ENCODE data around the gene OR6C74. TPM values are rescaled to one million over a fixed set of nuclear protein-coding genes. Genes with fewer than 3 reads are reported as not detected.

The OR6C74 gene
- total and polyA plus RNA-seq, 10 of the 15 experiments (the other 5 are each of a cell fraction or from before 2014, with no cell fraction given): not detected

DNA sequence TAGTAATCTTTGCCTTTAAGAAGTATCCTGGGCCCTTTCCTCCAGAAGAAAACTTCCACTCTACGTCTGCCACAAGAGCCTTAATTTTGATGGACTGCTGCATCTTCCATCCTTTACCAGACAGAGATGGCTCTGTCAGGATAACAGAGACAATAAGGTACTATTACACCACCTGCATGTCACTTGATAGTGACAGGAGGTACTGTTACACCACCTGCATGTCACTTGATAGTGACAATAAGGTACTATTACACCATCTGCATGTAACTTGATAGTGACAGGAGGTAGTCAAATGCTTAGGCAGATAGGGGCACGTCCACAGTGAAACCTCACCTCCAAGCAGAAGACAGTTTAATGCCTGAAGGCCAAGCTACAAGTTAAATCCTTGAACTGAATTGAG lies 13.9 kb downstream of the OR6C74 start:
- Histone ChIP-seq H3K4me3 (no peak overlapping the region), H2AFZ (ENCODE audit: control insufficient read depth, low read depth, low read length) (no peak overlapping the region), H3K79me2 (ENCODE audit: control insufficient read depth, insufficient read depth, low read length) (no peaks in the 10 kb centered on the region), H3K9ac (ENCODE audit: control insufficient read depth, insufficient read depth, low read length) (no peak overlapping the region), H4K20me1 (ENCODE audit: control insufficient read depth, insufficient read depth) (no peaks in the 10 kb centered on the region), H3K4me1 (ENCODE audit: control insufficient read depth, insufficient read depth, low read length) (no peaks in the 10 kb centered on the region), H3K36me3 (ENCODE audit: control insufficient read depth in 2 of 2, insufficient read depth in 2 of 2, low read length in 1 of 2) (no peaks in the 10 kb centered on the region), H3K27ac (ENCODE audit: control insufficient read depth, insufficient read depth) (no peak overlapping the region), H3K27me3 (replicated peaks in 1 of 2; ENCODE audit: control insufficient read depth in 2 of 2, insufficient read depth in 2 of 2, low read length in 1 of 2) (no peaks in the 10 kb centered on the region; a peak in 1 of 4 replicates), H3K4me2 (ENCODE audit: control insufficient read depth, insufficient read depth) (no peak overlapping the region), H3K9me3 (replicated peaks; ENCODE audit: control insufficient read depth, insufficient read depth, low read length) (no peaks in the 10 kb centered on the region)
- ChIA-PET SMC1A (ENCODE audit: uncharacterized antibody, unreplicated experiment) (no interaction called here), POLR2A (no interaction called here), CTCF (interaction anchor here (0.6 kb wide), 1 partner anchor 7 kb away, joined by 4 read pairs; no protein-coding TSS in a partner anchor), RAD21 (ENCODE audit: unreplicated experiment) (no interaction called here)
- no peak for DNase-seq (ENCODE audit: low read depth, low spot score)
- no peak for FAIRE-seq
- 4% methylated on average over 2 of the region's 2 CpGs for WGBS (ENCODE audit: insufficient coverage, insufficient replicate concordance, low lambda C conversion rate, missing lambda C conversion rate)
- intact Hi-C loops (cut with micrococcal nuclease; ENCODE audit: unreplicated experiment) (no loop called here), in situ Hi-C loops (cut with MboI) (no loop called here)
- no peak for ATAC-seq
- no TSS peak for BruUV-seq (replicated peaks)
- no peak for TF ChIP-seq TAF1 (IDR thresholded peaks at IDR 0.05; ENCODE audit: borderline replicate concordance, low read depth, low read length)
- TF ChIP-seq YY1 (IDR thresholded peaks at IDR 0.05; ENCODE audit: low read depth, low read length): no peak
- no peak for TF ChIP-seq ZBTB4 (CRISPR knock-in tag; IDR thresholded peaks at IDR 0.05)
- TF ChIP-seq IRF4 (IDR thresholded peaks at IDR 0.05; ENCODE audit: low read depth, low read length): no peak
- TF ChIP-seq, protein P1, sequence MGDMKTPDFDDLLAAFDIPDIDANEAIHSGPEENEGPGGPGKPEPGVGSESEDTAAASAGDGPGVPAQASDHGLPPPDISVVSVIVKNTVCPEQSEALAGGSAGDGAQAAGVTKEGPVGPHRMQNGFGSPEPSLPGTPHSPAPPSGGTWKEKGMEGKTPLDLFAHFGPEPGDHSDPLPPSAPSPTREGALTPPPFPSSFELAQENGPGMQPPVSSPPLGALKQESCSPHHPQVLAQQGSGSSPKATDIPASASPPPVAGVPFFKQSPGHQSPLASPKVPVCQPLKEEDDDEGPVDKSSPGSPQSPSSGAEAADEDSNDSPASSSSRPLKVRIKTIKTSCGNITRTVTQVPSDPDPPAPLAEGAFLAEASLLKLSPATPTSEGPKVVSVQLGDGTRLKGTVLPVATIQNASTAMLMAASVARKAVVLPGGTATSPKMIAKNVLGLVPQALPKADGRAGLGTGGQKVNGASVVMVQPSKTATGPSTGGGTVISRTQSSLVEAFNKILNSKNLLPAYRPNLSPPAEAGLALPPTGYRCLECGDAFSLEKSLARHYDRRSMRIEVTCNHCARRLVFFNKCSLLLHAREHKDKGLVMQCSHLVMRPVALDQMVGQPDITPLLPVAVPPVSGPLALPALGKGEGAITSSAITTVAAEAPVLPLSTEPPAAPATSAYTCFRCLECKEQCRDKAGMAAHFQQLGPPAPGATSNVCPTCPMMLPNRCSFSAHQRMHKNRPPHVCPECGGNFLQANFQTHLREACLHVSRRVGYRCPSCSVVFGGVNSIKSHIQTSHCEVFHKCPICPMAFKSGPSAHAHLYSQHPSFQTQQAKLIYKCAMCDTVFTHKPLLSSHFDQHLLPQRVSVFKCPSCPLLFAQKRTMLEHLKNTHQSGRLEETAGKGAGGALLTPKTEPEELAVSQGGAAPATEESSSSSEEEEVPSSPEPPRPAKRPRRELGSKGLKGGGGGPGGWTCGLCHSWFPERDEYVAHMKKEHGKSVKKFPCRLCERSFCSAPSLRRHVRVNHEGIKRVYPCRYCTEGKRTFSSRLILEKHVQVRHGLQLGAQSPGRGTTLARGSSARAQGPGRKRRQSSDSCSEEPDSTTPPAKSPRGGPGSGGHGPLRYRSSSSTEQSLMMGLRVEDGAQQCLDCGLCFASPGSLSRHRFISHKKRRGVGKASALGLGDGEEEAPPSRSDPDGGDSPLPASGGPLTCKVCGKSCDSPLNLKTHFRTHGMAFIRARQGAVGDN (IDR thresholded peaks at IDR 0.05): no peak
- TF ChIP-seq CREM (IDR thresholded peaks at IDR 0.05; ENCODE audit: low read depth): no peak
- TF ChIP-seq HDGF (IDR thresholded peaks at IDR 0.05): no peak
- TF ChIP-seq GABPA (IDR thresholded peaks at IDR 0.05; ENCODE audit: low read depth): no peak
- TF ChIP-seq ATF2 (IDR thresholded peaks at IDR 0.05; ENCODE audit: low read length): no peak
- no peak for TF ChIP-seq ZBTB11 (CRISPR knock-in tag; IDR thresholded peaks at IDR 0.05)
- TF ChIP-seq NFXL1 (IDR thresholded peaks at IDR 0.05; ENCODE audit: borderline replicate concordance): no peak

Data from GM12878 (cell line).